Lung (tissue), 12 donors: ENCODE data around the gene MRM3. TPM values are rescaled to one million over a fixed set of nuclear protein-coding genes. Genes with fewer than 3 reads are reported as not detected.

ENCODE experiments used
- ATAC-seq: fragments of 200-7000 bp; cut with Tn5 transposase; one replicate; pipeline ENCODE4 v1.9.1; 2020; ENCODE audit warnings: moderate number of reproducible peaks; ENCODE audit not compliant: insufficient read depth, low FRiP score
- DNase-seq, 3 donors: peaks; one replicate each; pipeline ENCODE4 v3.0.0-alpha.2; 2013 to 2017
- H3K27ac ChIP-seq, 2 donors: one replicate each; pipeline ENCODE4 v1.5.1; 2013; ENCODE audit warnings: mild to moderate bottlenecking in 2 of 2, moderate library complexity in 2 of 2, control low read depth in 1 of 2, inconsistent platforms in 1 of 2, low read depth in 1 of 2, low read length in 1 of 2
- H3K27me3 ChIP-seq, 3 donors: one replicate each; pipeline ENCODE4 v1.5.1; 2013; ENCODE audit warnings: low read length in 2 of 3; ENCODE audit not compliant: control insufficient read depth in 3 of 3, insufficient read depth in 3 of 3
- H3K36me3 ChIP-seq, 4 donors: one replicate each; pipeline ENCODE4 v1.5.1; 2013; ENCODE audit warnings: low read length in 4 of 4, mild to moderate bottlenecking in 1 of 4, moderate library complexity in 1 of 4; ENCODE audit not compliant: control insufficient read depth in 4 of 4, insufficient read depth in 4 of 4
- H3K4me1 ChIP-seq, 5 donors: one replicate each; pipeline ENCODE4 v1.5.1; 2013; ENCODE audit warnings: low read length in 5 of 5, mild to moderate bottlenecking in 2 of 5, moderate library complexity in 1 of 5; ENCODE audit not compliant: control insufficient read depth in 5 of 5, insufficient read depth in 5 of 5
- H3K4me3 ChIP-seq: one replicate; pipeline ENCODE4 v1.5.1; 2013; ENCODE audit warnings: mild to moderate bottlenecking, control low read depth, moderate library complexity
- H3K9ac ChIP-seq, 2 donors: one replicate each; pipeline ENCODE4 v1.5.1; 2013; ENCODE audit warnings: low read length in 2 of 2, control low read depth in 1 of 2; ENCODE audit not compliant: insufficient read depth in 1 of 2
- H3K9me3 ChIP-seq, 4 donors: one replicate each; pipeline ENCODE4 v1.5.1; 2013; ENCODE audit warnings: low read length in 3 of 4, mild to moderate bottlenecking in 1 of 4, moderate library complexity in 1 of 4; ENCODE audit not compliant: control insufficient read depth in 4 of 4, insufficient read depth in 3 of 4
- WGBS, 2 donors: extraction: QIAGEN DNeasy Blood & Tissue Kit; methylation state at CpG; one replicate each; pipeline ENCODE4 v1.1.7; 2013; 5-methylcytosine and 5-hydroxymethylcytosine counted together
- polyA plus RNA-seq, 2 donors: library from polyadenylated mRNA; stranded (reverse); fragments of 200-250 nt; gene quantifications; one replicate each; pipeline ENCODE4 v1.2.1, GENCODE V29; 2013
- total RNA-seq, 2 donors: library from RNA; depleted of rRNA in 1 of 2; stranded (reverse); fragments of >200 nt in 1 of 2; gene quantifications; one replicate each; pipeline ENCODE4 v1.2.1, GENCODE V29; 2014 to 2021
- TF ChIP-seq, protein P1 (sequence below): IDR thresholded peaks from 2 replicates; pipeline ENCODE4 v1.5.1; 2012; ENCODE audit warnings: mild to moderate bottlenecking; ENCODE audit errors: control extremely low read depth, extremely low read depth
- donor health status: control.
- donor health status: control.
- donor health status: Bipolar disorder and iron deficiency.
- donor health status: healthy.
- donor health status: DM: yes; HTN: yes; CAD: no.

Gene MRM3
- total and polyA plus RNA-seq, 4 donors, result 10.4 to 16.3 (median 13.1) TPM

DNA sequence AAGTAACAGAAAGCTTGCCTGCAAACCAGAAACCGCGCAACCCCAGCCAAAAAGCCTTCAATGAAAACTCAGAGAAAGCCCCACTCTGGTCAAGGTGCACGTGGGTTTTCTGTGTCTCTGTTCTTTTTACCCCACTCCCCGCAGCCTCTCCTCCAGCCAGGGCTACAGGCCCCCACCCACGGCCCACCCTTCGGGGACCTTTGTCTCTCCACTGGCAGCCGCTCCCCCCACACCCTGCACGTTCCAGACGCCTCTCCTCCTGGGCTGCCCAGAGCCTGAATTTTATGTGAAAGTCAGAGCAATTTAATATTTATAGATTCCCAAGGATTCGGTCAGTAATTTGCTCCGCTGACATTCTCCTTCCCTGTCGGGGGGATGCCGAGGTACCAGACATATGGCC, 24.2 kb downstream of the MRM3 start:
- no peak for DNase-seq
- H3K27me3 ChIP-seq, result no peaks in the 10 kb centered on the region
- H3K27ac ChIP-seq, result no peak overlapping the region
- H3K9me3 ChIP-seq, result no peaks in the 10 kb centered on the region
- no peaks in the 10 kb centered on the region for H3K4me1 ChIP-seq
- H3K4me3 ChIP-seq, result no peak overlapping the region
- no peak for ATAC-seq
- H3K9ac ChIP-seq, result no peak overlapping the region
- TF ChIP-seq, protein P1, sequence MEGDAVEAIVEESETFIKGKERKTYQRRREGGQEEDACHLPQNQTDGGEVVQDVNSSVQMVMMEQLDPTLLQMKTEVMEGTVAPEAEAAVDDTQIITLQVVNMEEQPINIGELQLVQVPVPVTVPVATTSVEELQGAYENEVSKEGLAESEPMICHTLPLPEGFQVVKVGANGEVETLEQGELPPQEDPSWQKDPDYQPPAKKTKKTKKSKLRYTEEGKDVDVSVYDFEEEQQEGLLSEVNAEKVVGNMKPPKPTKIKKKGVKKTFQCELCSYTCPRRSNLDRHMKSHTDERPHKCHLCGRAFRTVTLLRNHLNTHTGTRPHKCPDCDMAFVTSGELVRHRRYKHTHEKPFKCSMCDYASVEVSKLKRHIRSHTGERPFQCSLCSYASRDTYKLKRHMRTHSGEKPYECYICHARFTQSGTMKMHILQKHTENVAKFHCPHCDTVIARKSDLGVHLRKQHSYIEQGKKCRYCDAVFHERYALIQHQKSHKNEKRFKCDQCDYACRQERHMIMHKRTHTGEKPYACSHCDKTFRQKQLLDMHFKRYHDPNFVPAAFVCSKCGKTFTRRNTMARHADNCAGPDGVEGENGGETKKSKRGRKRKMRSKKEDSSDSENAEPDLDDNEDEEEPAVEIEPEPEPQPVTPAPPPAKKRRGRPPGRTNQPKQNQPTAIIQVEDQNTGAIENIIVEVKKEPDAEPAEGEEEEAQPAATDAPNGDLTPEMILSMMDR, result no peak
- peaks cover 0 to 25% (median 1%) of the 10 kb centered on the region in 4 donors for H3K36me3 ChIP-seq
- 87% methylated on average over 12 to 13 of the region's 13 CpGs for WGBS, 2 donors

DNA sequence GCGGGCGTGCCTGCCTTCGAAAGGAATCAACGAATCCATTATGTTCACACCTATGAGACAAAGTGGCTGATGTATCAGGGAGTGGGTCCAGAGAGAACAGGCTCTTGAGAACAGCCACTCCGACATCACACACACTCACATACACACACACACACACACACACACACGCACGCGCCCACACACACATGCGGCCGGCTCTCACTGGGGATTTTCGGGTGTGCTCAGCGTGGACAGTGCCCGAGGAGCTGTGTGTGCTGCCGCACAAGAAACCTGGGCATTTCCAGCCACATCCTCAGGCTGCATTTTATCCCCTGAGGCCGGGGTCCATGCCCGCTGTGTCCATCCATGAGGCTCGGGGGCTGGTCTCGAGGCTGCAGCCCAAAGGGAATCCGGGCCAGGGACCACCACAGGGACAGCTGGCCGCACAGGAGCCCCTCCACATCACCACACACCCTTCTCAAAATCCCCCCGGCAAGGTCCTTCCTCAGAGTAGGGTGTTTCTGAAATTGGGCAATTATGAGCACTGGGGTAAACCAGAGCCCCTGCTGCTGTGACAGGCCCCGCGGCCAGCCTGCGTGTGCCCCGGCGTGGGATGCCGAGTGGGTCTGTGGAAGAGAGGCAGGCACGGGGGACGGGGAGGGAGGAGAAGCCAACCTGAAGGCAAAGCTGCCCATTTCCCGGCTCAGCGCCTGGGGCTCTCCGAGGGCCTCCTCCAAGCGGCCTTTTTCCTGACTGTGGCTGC, 24.8 kb downstream of the MRM3 start:
- Histone ChIP-seq H3K36me3 (peaks cover 0 to 25% (median 1%) of the 10 kb centered on the region in 4 donors), H3K27me3 (no peaks in the 10 kb centered on the region), H3K27ac (no peak overlapping the region), H3K4me1 (no peaks in the 10 kb centered on the region), H3K9me3 (no peaks in the 10 kb centered on the region), H3K4me3 (no peak overlapping the region), H3K9ac (no peak overlapping the region)
- TF ChIP-seq, protein P1, result no peak
- DNase-seq, result no peak
- no peak for ATAC-seq
- WGBS, 2 donors, result 87 to 91% methylated on average over 33 of the region's 33 CpGs

DNA sequence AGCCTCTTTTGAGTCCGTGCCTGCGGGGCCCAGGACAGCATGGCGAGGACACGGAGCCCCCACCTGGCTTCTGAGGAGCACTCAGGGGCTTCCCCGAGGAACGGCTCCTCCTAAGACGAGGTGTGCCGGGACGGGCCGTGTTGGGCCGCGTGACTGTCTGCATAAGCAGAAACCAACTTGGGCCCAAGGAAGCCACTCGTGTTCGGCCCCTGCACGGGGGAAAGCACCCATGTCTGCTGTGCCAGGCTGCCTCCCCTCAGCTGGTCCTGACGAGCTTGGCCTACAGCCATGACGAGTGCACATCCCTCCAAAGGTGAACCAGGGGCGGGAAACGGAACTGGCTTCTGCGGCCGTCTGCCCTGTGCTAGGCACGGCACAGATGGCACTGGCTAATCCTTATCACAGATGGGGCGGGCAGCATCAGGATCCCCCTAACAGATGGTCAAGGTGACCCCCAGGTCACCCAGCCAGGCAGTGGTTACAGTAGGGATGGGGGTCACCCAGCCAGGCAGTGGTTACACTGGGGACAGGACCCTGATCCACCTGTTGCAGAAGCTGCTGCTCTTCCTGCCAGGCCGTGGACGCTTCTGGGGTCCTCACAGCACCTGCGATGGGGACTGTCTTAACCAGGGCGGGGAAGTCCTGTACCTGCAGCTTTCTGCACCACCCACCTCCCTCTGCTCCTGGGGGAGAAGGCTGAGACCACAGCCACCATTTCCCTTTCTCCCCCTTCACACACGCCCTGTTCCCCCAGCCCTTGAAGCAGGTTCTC, 25.6 kb downstream of the MRM3 start:
- ATAC-seq (no peak), DNase-seq (no peak)
- no peak overlapping the region for H3K4me3 ChIP-seq
- WGBS, 2 donors, result 91 to 95% methylated on average over 28 of the region's 28 CpGs
- no peaks in the 10 kb centered on the region for H3K27me3 ChIP-seq
- peaks cover 0 to 18% (median 3%) of the 10 kb centered on the region in 4 donors for H3K36me3 ChIP-seq
- no peak overlapping the region for H3K9ac ChIP-seq
- no peak overlapping the region for H3K27ac ChIP-seq
- H3K4me1 ChIP-seq, result no peaks in the 10 kb centered on the region
- TF ChIP-seq, protein P1, result no peak
- H3K9me3 ChIP-seq, result no peaks in the 10 kb centered on the region
